Measurements from ENCODE around the gene PITHD1. TPM values are rescaled to one million over a fixed set of nuclear protein-coding genes. Genes with fewer than 3 reads are reported as not detected.
A peak's percentile ranks its signal among the peaks of the same experiment; 100 is the strongest.
"Not testable (repeated sequence)": the region's sequence is repeated elsewhere in the genome, so short reads cannot be mapped to it uniquely, and the experiment has no call there.

Gene PITHD1
- total RNA-seq, 1 experiment from 2014 or later, result 55.4 TPM

- DNase-seq (ENCODE audit: low read depth), result no peak
- in situ Hi-C loops (cut with HindIII; ENCODE audit: low pct_unique_long_range_greater_than_20kb, low sequenced_read_pairs), result no loop called here
Observed at GRCh38 chr1:23795676-23796465, 17.7 kb downstream of the PITHD1 start.

GRCh38 chr1:23796466-23797271, 18.5 kb downstream of the PITHD1 start:
- in situ Hi-C loops (cut with HindIII; ENCODE audit: low pct_unique_long_range_greater_than_20kb, low sequenced_read_pairs), result no loop called here
- no peak for DNase-seq (ENCODE audit: low read depth)

DNA sequence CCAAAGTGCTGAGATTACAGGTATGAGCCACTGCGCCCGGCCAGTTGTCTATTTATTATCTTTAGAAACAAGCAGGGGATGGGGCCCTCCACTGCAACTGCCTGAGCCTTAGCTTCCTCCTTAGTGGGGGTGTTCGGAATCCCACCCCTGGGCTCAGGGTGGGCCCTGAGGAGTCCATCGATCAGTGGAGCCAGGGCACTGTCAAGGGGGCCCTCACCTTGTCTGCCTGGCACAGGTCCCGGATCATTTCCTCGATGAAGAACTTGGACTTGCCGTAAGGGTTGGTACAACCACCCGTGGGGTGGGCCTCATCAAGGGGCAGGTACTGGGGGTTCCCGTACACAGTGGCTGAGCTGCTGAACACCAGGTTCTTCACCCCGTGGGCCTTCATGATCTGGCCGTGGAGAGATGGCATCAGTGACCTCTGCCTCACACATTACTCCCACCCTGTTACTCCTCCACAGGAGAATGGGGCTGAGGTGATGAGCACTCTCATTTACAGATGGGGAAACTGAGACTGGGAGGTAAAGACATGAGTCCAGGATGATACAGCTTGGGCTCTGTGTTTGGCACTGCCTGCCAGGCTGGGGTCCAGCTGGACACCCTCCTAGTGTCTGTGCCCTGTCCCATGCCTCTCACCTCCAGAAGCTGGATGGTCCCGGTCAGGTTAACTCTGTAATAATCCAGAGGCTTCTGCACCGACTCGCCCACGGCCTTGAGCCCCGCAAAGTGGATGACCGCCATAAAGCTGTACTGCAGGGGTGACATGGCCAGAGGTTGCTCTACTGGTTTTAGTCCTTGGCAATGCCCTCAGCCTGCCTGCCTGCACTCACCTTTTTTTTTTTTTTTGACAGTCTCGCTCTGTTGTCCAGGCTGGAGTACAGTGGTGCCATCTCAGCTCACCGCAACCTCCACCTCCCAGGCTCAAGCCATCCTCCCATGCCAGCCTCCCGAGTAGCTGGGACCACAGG, 19.5 kb downstream of the PITHD1 start:
- in situ Hi-C loops (cut with HindIII; ENCODE audit: low pct_unique_long_range_greater_than_20kb, low sequenced_read_pairs), result no loop called here
- no peak for DNase-seq (ENCODE audit: low read depth)

GRCh38 chr1:23798662-23799142, 20.5 kb downstream of the PITHD1 start:
- no peak for DNase-seq (ENCODE audit: low read depth)
- in situ Hi-C loops (cut with HindIII; ENCODE audit: low pct_unique_long_range_greater_than_20kb, low sequenced_read_pairs), result no loop called here

DNA sequence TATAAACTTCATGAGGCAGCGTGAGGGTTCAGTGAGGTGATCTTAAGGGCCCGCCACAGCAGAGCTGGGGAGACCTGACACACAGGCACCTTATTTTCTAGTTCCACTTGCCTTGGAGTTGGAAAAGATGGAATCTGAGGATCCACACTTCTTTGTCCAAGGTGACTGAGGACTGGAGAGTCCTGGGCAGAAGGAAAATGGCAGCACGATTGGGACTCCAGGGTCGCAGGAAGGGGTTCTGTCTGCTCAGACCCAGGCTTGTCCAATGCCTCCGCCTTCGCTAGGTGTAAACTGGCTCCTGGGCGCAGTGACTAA, 21.0 kb downstream of the PITHD1 start:
- in situ Hi-C loops (cut with HindIII; ENCODE audit: low pct_unique_long_range_greater_than_20kb, low sequenced_read_pairs), result no loop called here
- no peak for DNase-seq (ENCODE audit: low read depth)

DNA sequence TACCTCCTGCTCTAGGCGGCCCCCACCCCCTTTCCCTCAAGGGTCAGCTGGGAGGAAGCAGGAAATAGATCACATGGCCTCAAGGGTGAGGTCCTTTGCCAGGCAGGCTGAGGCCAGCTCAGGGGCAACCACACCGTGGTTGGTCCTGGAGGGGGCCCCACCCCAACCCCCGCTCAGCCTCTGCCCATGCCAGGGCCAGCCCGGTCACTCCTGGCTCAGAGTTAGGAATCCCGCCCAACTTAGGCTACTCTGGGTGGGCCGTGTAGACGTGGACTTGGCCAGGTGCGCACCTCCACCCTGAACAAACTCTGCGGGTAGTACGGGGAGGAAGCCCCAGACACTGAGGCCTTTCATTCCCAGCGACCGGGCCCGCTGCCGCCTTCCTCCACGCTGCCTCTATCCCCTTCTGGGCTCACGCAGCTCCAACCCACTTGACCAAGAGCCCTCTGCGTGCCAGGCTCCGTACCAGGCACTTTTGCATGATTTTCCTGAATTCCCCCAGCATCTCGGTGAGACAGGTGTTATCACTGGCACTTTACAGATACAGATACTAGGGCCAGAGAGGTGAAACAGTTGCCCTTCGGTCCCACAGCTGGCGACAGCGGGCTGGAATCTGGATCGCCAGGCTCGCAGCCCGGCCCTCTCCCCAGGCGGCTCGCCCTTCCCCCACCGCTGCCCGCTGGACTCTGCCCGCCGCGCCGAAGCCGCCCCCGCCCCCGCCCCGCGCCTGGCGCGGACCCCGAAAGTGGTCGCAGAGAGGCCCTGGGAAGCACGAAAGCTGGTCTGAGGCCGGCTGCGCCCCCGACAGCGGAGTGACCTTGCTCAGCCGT, 21.6 kb downstream of the PITHD1 start:
- in situ Hi-C loops (cut with HindIII; ENCODE audit: low pct_unique_long_range_greater_than_20kb, low sequenced_read_pairs), result no loop called here
- peak; percentile 93 for DNase-seq (ENCODE audit: low read depth)

DNA sequence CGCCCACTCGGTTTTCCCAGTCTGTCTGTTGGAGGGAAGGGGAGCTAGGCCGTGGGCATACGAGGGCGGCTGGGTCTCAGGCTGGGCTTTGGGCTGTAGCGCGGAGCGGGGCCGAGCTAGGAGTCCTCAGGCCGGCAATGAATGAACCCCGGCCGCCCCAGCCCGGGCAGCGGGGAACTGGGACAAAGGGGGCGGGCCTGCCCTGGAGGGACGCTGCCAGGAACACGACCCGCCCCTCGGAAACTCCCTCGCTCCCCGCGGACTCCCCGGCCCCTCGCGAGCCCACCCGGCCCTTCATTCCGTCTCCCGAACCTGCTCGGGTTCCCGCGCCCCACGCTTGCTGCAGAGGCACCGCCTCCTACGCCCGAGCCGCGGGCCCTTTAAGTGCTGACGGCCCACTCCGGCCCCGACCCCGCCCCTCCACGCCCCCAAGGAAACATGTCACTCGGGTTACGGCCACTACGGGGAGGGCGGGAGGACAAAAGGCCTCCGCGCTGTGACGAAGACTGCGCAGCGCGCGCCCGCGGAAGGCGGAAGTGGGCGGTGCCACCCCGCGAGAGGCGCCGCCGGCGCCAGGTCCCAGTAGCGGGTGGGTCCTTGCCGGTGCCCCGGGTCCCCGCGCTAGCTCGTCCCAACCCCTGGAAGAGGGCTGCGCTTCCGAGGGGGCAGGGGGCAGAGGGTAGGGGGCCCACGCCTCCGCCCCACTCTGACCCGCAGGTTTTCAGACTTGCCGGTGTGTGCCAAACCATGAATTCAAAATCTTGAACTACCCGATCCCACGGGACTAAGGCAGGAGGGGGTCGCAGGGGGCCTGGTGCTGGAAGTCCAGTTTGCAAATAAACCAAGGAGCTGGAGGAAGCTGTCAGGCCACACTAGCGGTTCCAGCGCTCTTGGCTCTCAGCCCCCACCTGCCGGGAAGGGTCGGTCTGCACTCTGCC, 22.5 kb downstream of the PITHD1 start, which contains the start of gene GALE:
GALE (minus strand) TSS at position 355 of the 938 bp plus-strand sequence. CDS start 1,747 bp downstream, outside the sequence.
- in situ Hi-C loops (cut with HindIII; ENCODE audit: low pct_unique_long_range_greater_than_20kb, low sequenced_read_pairs), result no loop called here
- peak; percentile 86 for DNase-seq (ENCODE audit: low read depth)

DNA sequence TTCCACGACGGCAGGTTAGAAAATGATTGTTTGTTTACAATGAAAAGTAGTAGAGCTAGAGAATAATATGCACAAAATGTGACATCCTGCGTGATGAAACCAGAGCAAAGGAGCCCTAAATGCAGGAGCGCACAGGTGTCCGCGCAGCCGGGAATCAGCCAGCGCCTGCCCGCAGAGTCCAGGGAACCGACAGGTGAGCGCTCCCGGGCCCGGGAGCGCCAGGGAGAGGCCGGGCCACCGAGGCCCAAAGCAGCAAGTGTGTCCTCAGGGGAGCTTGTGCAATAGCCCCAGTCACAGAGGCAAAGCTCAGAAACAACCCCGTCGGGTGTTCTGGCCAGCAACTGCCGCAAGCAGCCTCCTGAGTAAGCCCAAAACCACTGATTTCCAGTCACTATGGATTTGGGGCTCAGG, 23.1 kb downstream of the PITHD1 start:
- no peak for DNase-seq (ENCODE audit: low read depth)
- in situ Hi-C loops (cut with HindIII; ENCODE audit: low pct_unique_long_range_greater_than_20kb, low sequenced_read_pairs), result no loop called here

GRCh38 chr1:23801876-23802275, 23.7 kb downstream of the PITHD1 start:
- in situ Hi-C loops (cut with HindIII; ENCODE audit: low pct_unique_long_range_greater_than_20kb, low sequenced_read_pairs), result no loop called here
- no peak for DNase-seq (ENCODE audit: low read depth)

DNA sequence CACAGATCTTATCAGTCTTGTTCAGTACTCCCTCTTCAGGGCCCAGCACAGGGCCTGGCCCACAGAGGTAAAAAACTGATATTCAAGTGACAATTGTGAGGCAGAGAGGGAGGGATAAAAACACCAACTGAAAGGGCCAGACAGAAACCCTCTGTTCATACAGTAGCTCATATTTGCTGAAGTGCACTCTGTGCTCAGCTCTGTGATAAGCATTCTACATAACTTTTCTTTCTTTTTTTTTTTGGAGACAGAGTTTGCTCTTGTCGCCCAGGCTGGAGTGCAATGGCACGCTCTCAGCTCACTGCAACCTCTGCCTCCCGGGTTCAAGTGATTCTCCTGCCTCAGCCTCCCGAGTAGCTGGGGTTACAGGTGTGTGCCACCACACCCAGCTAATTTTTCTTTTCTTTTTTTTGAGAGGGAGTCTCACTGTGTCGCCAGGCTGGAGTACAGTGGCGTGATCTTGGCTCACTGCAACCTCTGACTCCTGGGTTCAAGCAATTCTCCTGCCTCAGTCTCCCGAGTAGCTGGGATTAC, 24.7 kb downstream of the PITHD1 start:
- DNase-seq (ENCODE audit: low read depth); in situ Hi-C loops (cut with HindIII; ENCODE audit: low pct_unique_long_range_greater_than_20kb, low sequenced_read_pairs): not testable (repeated sequence)

DNA sequence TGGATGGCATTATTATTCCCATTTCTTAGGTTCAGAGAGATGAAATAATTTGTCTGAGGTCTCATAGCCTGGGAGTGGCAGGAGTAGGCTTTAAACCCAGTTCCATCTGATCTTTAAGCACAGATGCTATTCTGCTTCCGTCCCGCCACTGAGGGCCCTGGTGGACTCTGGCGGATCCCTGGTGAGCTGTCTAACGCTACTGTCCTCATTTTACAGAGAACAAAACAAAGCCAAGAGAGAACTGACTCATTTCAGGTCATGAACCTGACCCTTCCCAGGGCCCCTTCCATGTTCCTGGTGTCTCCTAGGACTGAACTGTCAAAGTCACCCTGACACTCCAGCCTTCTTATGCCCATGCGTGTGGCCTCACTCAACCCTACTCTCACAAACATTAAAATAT, 25.5 kb downstream of the PITHD1 start:
- no peak for DNase-seq (ENCODE audit: low read depth)
- in situ Hi-C loops (cut with HindIII; ENCODE audit: low pct_unique_long_range_greater_than_20kb, low sequenced_read_pairs), result no loop called here

- no peak for DNase-seq (ENCODE audit: low read depth)
- in situ Hi-C loops (cut with HindIII; ENCODE audit: low pct_unique_long_range_greater_than_20kb, low sequenced_read_pairs), result no loop called here
Observed at GRCh38 chr1:23804183-23804835, 26.1 kb downstream of the PITHD1 start.

GRCh38 chr1:23805025-23805424, 26.8 kb downstream of the PITHD1 start:
- DNase-seq (ENCODE audit: low read depth), result no peak
- in situ Hi-C loops (cut with HindIII; ENCODE audit: low pct_unique_long_range_greater_than_20kb, low sequenced_read_pairs), result no loop called here

DNA sequence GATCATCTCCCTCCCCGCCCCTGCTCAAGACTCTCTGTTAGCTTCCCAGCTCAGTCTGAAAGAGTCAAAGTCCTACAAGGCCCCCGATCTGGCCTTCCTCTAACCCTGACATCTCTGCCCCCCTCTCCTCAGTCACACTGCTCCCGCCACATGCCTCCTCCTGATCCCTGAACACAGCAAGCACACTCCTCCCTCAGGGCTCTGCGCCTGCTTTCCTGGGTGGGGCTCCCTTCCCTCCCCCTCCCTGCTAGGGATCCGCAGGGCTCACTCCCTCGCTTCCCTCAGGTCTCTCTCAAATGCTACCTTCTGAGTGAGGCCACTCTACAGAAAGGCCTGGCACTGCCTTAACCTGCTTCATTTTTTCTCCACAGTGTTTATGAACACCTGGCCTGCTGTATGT, 28.1 kb downstream of the PITHD1 start:
- in situ Hi-C loops (cut with HindIII; ENCODE audit: low pct_unique_long_range_greater_than_20kb, low sequenced_read_pairs), result no loop called here
- DNase-seq (ENCODE audit: low read depth), result no peak

DNA sequence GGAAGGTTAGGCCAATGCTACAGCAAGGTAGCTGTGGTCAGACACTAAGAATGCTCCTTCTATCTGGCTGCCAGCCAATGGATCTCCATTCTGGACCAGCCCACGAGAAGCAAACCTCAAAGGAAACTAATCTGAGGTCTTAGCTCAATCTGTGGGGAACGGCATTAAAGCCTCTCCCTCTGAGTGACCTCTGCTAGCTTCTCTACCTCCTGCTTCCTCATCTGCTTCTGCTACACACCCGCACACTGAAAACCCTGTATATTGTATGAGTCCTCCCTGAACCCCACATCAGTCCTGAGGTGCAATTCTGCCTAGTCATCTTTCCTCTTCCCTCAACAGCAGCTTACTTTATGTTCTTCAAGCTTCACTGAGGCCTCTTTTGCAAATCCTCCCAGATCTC, 29.2 kb downstream of the PITHD1 start:
- no peak for DNase-seq (ENCODE audit: low read depth)
- in situ Hi-C loops (cut with HindIII; ENCODE audit: low pct_unique_long_range_greater_than_20kb, low sequenced_read_pairs), result no loop called here

DNA sequence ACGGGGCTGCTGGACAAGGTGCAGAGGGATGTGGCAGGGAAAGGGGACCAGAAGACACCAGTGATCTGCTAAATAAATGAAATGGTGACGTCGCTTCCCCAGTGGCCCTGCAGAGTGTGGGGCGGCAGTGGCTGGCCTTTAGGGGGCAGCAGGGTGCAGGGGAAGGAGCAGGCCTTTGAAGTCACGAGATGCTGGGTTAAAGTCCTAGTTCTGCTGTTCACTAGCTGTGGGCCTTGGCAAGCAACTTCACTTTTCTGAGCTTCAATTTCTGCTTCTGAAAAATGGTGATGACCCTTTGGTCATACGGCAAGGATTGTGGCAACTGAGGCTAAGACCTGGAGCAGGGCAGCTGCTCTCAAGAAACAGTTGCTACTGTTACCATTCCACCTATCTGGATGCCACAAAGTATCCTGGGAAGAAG, 31.5 kb downstream of the PITHD1 start:
- peak; percentile 48 for DNase-seq (ENCODE audit: low read depth)
- in situ Hi-C loops (cut with HindIII; ENCODE audit: low pct_unique_long_range_greater_than_20kb, low sequenced_read_pairs), result no loop called here
